Stimulated activated effector memory CD8-positive, alpha-beta T cell treated with anti-CD3 and anti-CD28 coated beads, Interleukin-12 subunit alpha, Interleukin-12 subunit beta, amount 100 ng/mL, for 72 hours (primary cell): ENCODE measurements around the gene OGDH.
"Not testable (repeated sequence)": the region's sequence is repeated elsewhere in the genome, so short reads cannot be mapped to it uniquely, and the experiment has no call there.

Source experiments
- ATAC-seq: fragments of 150-1000 bp; cut with Tn5 transposase; 2 replicates; pipeline ENCODE4 v1.10.0; 2021
- DNase-seq, 2 donors: peaks; one replicate each; pipeline ENCODE4 v3.0.0; 2021 to 2022; ENCODE audit warnings: low spot score in 2 of 2
- H3K27ac Mint-ChIP-seq: one replicate; pipeline ENCODE4 v1.8.0; 2022; ENCODE audit warnings: mild to moderate bottlenecking, mixed read lengths
- H3K36me3 Mint-ChIP-seq: one replicate; pipeline ENCODE4 v1.8.0; 2022; ENCODE audit warnings: mild to moderate bottlenecking, mixed read lengths
- H3K4me1 Mint-ChIP-seq: one replicate; pipeline ENCODE4 v1.8.0; 2022; ENCODE audit warnings: mixed read lengths
- H3K4me3 Mint-ChIP-seq: one replicate; pipeline ENCODE4 v1.8.0; 2022; ENCODE audit warnings: mild to moderate bottlenecking, mixed read lengths
- H3K9me3 Mint-ChIP-seq: one replicate; pipeline ENCODE4 v1.8.0; 2022; ENCODE audit warnings: mixed read lengths

The OGDH gene

DNA sequence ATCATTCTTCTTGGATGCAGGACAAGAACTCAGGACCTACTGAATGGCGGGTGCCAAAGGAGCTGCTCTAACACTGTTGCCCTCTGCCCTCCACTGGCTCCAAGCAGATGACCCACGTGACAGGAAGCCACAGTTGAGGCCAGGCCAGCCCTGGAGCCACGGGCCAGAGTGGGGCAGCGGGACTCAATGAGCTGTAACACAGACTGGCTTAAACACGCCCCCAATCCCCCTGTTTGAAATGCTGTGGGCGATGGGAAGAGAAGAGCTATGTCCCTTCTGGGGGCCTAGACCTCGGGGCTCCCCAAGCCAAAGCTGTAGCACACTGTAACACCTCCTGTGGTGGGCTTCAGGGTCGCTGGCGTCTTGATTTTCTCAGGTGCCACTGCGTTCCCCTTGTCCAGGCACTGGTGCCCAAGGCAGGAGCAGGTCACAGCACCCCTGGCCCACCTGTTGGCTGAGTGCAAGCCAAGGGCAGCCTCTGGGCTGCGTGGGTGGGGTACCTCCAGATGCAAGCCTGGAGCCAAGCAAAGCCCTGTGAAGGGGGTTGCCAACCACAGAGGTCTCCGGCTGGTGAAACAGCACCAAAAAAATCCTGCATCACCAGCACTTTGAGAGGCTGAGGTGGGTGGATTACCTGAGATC lies 123.6 kb downstream of the OGDH start:
- Mint-ChIP-seq H3K27ac (no peak overlapping the region), H3K9me3 (no peaks in the 10 kb centered on the region), H3K4me1 (peaks cover 11% of the 10 kb centered on the region), H3K4me3 (no peak overlapping the region), H3K36me3 (no peaks in the 10 kb centered on the region)
- DNase-seq, result no peak
- ATAC-seq, result no peak

DNA sequence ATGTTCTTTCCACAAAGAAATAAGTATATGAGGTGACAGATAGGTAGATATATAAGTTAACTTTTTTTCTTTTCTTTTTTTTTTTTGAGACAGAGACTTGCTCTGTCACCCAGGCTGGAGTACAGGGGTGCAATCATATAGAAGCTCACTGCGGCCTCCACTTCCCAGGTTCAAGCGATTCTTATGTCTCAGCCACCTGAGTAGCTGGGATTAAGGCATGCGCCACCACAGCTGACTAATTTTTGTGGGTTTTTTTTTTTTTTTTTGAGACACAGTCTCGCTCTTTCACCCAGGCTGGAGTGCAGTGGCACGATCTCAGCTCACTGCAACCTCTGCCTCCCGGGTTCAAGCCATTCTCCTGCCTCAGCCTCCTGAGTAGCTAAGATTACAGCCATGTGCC lies 126.5 kb downstream of the OGDH start:
- H3K36me3 Mint-ChIP-seq, H3K4me3 Mint-ChIP-seq, DNase-seq, H3K9me3 Mint-ChIP-seq, H3K27ac Mint-ChIP-seq, ATAC-seq: not testable (repeated sequence)
- peaks cover 19% of the 10 kb centered on the region for H3K4me1 Mint-ChIP-seq

DNA sequence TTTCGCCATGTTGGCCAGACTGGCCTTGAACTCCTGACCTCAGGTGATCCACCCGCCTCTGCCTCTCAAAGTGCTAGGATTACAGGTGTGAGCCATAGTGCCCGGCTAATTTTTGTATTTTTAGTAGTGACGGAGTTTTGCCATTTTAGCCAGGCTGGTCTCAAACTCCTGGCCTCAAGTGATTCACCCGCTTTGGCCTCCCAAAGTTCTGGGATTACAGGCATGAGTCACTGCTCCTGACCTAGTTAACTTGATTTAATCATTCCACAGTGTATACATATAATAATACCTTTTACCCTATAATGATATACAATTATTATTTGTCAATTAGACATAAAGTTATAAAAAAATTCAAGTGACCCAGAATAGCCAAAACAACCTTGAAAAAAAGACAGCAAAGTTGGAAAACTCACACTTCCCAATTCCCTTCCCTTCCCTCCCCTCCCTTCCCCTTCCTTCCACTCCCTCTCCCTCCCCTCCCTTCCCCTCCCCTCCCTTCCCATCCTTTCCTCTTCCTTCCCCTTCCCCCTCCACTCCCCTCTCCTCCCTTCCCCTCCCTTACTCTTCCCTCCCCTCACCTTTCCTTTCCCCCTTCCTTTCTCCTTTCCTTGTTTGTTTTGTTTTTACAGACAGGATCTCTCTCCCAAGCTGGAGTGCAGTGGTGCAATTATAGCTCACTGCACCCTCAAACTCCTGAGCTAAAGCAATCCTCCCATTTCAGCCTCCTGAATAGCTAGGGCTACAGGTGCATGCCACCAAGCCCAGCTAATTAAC lies 127.5 kb downstream of the OGDH start:
- DNase-seq, result no peak
- Mint-ChIP-seq H3K27ac (no peak overlapping the region), H3K4me1 (peaks cover 19% of the 10 kb centered on the region), H3K9me3 (no peaks in the 10 kb centered on the region), H3K36me3 (no peaks in the 10 kb centered on the region), H3K4me3 (no peak overlapping the region)
- ATAC-seq, result no peak

DNA sequence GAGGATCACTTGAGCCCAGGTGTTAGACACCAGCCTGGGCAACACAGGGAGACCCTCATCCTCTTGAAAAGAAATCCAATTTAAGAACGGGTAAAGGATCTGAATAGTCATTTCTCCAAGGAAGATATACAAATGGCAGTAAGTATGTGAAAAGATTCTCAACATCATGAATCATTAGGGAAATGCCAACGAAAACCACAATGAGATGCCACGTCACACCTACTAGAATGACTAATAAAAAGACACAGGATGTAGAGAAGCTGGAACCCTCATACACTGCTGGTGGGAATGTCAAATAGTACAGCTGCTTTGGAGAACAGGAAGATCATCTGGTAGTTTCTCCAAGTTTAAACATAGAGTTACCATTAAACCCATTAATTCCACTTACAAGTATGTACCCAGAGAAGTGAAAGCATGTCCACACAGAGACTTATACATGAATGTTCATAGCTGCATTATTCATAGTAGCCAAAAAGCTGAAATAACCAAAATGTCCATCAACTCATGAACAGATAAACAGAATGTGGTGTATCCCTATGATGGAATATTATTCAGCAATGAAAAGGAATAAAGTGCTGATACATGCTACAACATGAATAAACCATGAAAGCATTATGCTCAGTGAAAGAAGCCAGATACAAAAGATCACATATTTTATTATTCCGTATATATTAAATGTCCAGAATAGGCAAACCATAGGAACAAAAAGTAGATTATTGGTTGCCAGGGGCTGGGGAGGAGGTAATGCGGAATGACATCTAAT lies 129.2 kb downstream of the OGDH start:
- peak in 1 of 2 donors; percentile 72 for DNase-seq
- ATAC-seq, result peak; percentile 94
- H3K9me3 Mint-ChIP-seq, result no peaks in the 10 kb centered on the region
- H3K4me1 Mint-ChIP-seq, result peaks cover 19% of the 10 kb centered on the region
- peak overlapping the region; percentile 36 for H3K4me3 Mint-ChIP-seq
- H3K36me3 Mint-ChIP-seq, result no peaks in the 10 kb centered on the region
- H3K27ac Mint-ChIP-seq, result peak overlapping the region; percentile 81

DNA sequence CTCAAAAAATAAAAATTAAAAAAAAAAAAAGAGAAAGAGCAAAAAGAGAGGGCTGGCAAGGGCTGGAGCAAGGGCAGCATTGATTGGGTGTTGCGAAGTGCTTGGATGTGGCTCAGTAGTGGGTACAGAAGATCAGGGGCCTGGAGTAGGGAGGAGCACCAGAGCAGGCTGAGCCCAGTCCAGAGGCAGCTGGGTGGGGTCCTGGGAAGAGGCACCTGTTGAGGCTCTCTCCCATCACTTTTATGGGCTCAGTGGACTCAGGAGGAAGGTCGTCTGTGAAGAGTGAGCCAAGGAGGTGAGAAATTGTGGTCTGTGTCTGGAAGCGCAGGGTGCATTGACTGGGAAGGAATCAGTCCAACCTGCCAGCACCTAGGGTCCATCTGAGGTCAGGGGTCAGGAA lies 130.5 kb downstream of the OGDH start:
- DNase-seq (no peak), ATAC-seq (no peak)
- Mint-ChIP-seq H3K4me1 (peaks cover 19% of the 10 kb centered on the region), H3K36me3 (no peaks in the 10 kb centered on the region), H3K9me3 (no peaks in the 10 kb centered on the region), H3K4me3 (no peak overlapping the region), H3K27ac (peak overlapping the region; percentile 61)

DNA sequence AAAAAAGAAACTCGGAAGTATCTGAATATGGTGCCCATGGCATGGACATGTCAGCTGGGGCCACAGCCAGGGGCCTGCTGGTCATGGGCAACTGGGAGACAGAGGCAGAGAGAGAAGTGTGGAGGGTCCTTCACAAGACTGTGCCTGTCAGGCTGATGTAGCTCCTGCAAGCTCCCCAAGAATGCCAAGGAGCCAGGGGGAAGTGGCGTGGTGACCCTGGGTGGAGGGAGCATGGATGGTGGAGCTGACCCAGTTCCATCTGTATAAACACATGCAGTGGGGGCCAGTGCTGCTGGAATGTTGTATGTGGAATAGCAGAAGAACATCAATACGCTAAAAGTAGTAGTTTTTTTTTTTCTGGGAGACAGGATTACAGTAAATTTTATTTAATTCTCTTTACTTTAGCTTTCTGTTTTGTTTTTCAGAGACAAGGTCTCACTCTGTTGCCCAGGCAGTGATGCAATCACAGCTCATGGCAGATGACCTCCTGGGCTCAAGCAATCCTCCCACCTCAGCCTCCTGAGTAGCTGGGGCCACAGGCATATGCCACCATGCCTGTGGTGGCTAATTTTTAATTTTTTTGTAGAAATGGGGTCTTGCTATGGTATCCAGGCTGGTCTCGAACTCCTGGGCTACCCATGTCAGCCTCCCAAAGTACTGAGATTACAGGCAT lies 131.8 kb downstream of the OGDH start:
- H3K9me3 Mint-ChIP-seq, result no peaks in the 10 kb centered on the region
- DNase-seq (no peak), ATAC-seq (no peak)
- H3K36me3 Mint-ChIP-seq, result no peaks in the 10 kb centered on the region
- peaks cover 19% of the 10 kb centered on the region for H3K4me1 Mint-ChIP-seq
- peak overlapping the region; percentile 61 for H3K27ac Mint-ChIP-seq
- no peak overlapping the region for H3K4me3 Mint-ChIP-seq

DNA sequence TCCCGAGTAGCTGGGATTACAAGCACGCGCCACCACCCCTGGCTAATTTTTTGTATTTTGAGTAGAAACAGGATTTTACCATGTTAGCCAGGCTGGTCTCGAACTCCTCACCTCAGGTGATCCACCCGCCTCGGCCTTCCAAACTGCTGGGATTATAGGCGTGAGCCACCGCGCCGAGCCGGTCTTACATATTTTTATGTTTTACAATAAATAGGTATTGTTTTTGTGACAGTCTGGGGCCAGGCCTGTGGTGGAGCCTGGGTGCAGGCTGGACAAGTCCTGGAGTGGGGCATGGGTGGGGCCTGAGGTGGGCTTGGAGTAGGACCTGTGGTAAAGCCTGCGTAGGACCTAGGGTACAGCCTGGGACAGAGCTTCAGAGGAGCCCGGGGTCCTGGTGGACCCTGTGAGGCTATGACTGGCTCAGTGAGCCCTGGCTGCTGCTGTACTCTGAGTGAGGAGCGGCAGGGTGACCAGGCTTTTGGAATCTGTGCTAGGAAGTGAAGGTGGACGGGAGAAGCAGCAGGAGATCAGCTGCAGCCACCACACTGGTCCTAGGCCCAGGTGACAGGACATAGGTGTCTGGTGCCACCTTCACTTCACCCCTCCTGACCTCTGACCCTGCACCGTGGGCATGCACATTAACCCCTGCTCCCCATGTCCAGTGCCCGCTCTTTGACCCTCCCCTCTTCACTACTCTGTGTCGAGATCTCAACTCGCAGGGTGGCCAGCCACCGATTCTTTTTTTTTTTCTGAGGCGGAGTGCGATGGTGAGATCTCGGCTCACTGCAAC lies 132.6 kb downstream of the OGDH start:
- no peaks in the 10 kb centered on the region for H3K9me3 Mint-ChIP-seq
- H3K4me3 Mint-ChIP-seq, result no peak overlapping the region
- peaks cover 24% of the 10 kb centered on the region for H3K4me1 Mint-ChIP-seq
- ATAC-seq, result no peak
- no peaks in the 10 kb centered on the region for H3K36me3 Mint-ChIP-seq
- DNase-seq, result no peak
- H3K27ac Mint-ChIP-seq, result no peak overlapping the region

DNA sequence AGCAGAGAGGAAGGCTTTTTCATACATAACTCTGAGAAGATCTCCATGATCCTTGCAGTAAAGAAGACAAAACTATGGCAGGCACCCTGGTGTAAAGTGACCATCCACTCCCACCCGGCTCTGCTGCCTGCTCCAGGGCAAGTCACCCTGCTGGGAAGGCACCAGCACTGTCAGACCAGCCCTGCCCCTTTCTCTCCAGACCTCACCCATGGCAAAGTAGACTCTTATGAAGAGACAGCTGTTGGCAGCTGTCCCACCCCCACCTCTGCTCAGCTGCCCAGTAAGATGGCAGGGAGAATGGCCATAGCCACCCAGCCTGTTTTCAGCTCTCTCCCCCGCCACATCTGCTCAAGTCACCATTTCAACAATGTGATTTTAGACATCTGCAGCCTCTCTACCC lies 133.6 kb downstream of the OGDH start:
- DNase-seq (no peak), ATAC-seq (no peak)
- Mint-ChIP-seq H3K36me3 (no peaks in the 10 kb centered on the region), H3K4me3 (no peak overlapping the region), H3K4me1 (peaks cover 14% of the 10 kb centered on the region), H3K9me3 (no peaks in the 10 kb centered on the region), H3K27ac (no peak overlapping the region)

DNA sequence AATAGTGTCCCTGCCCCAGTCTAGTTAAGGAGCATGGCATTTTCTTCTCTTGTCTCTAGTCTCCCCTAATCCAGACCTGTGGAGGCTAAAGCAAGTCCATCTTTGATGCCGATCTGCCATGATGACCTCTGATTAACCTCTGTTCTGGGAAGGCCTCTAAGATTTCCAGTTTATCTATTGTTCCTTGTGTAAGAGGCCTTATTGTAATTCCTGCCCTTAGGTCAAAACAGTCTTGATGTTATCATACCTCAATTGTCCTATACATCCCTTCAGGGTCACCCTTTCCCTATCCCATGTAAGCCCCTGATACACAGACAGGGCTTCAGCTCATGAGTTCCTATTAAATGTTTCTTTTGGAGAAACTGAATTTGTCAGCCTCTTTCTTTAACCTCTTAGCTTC lies 137.3 kb downstream of the OGDH start:
- no peaks in the 10 kb centered on the region for H3K9me3 Mint-ChIP-seq

DNA sequence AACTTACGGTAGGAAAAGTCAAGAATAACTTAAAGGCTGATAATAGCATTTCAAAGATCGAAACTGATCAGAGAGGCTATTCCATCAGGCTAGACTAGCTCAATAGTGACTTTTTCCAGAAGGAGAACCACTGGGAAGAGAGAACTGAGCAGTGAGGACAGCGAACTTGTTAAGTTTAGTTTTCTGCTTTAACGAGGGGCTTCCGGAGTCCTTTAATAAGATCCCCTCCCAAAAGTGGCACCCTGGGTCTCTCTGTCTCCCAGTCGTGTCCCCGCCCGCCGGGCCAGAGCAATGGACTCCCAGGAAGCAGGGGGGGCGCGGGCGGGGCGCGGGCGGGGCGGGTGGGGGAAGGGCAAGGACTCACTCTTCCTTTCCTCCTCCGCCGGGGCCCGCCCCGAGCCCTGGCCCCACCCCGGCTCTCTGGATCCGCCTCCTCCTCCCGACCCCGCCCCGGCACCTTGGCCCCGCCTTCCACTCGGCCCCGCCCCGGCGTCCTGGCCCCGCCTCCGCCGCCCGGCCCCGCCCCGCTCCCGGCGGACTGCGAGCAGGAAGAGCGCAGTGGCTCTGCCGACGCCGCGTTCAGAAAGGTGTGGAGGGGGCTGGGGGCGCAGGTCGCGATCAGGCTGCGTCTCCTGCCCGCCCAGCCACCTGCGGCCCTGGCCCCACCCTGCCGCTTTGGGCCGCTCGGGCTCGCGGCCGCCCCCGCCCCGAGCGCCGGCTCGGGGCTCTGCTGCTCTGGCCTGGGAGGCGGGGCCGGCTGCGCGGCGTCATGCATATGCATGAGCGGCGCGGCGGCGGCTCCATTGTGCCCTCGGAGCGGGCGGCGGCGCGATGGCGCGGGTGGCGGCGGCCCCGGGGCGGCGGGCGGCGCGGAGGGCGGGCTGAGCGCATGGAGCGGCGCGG lies 141.9 kb downstream of the OGDH start, which contains the start of gene ZMIZ2:
Gene ZMIZ2 (plus strand): TSS at position 803 of the 903 bp plus-strand sequence. CDS start 7,403 bp downstream, outside the sequence.
- Mint-ChIP-seq H3K4me3 (peak within 1 kb of the TSS; percentile 93), H3K9me3 (no peaks in the 10 kb centered on the region), H3K4me1 (peaks cover 43% of the 10 kb centered on the region), H3K36me3 (peaks cover 33% of the 10 kb centered on the region), H3K27ac (peak within 1 kb of the TSS; percentile 96)
- ATAC-seq (peak; percentile 91), DNase-seq (peak; percentile 97 to 99)

More for the DNA sequence above, 137.3 kb downstream of the OGDH start:
- DNase-seq (no peak), ATAC-seq (no peak)
- no peak overlapping the region for H3K4me3 Mint-ChIP-seq
- H3K27ac Mint-ChIP-seq, result no peak overlapping the region
- peaks cover 6% of the 10 kb centered on the region for H3K36me3 Mint-ChIP-seq
- H3K4me1 Mint-ChIP-seq, result peaks cover 13% of the 10 kb centered on the region

DNA sequence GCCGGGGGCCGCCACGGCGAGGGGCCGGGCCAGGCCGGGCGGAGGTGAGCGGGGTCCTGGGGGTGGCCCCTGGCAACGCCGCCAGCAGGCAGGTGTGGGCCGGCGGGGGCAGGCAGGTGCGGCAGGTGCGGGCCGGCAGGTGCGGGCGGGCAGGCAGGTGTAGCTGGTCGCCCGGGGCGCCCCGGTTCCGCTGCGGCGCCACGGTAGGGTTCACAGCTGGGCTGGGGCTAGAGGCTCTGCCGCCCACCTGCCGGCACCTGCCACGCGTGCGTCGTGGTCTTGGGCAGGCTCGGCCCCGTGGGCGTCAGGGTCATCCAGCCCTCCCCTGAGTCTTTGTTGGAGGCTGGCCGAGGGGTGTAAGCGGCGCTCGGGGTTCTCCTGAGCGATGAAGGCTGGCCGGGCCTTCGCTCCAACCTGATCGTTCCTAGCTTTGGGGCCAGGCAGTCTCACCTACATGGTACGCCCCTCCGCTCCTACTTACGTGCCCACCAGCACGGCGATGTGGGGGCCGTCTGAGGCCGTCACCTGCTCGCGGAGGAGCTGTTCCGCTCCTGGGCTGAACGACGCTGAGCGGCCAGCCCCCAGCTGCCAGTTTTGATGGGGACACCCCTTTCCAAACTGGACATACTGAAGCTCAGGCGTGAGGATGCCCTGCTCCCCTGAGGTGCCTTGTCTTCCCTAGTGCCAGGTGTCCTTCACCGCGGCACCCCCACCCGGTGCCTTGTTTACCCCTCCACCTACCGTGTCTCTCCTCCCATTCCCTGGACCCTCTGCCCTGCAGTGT lies 142.7 kb downstream of the OGDH start:
- H3K4me3 Mint-ChIP-seq, result peak overlapping the region; percentile 93
- H3K9me3 Mint-ChIP-seq, result no peaks in the 10 kb centered on the region
- H3K36me3 Mint-ChIP-seq, result peaks cover 38% of the 10 kb centered on the region
- ATAC-seq, result peak; percentile 22
- H3K27ac Mint-ChIP-seq, result peak overlapping the region; percentile 96
- H3K4me1 Mint-ChIP-seq, result peaks cover 38% of the 10 kb centered on the region
- peak in 1 of 2 donors; percentile 66 for DNase-seq

DNA sequence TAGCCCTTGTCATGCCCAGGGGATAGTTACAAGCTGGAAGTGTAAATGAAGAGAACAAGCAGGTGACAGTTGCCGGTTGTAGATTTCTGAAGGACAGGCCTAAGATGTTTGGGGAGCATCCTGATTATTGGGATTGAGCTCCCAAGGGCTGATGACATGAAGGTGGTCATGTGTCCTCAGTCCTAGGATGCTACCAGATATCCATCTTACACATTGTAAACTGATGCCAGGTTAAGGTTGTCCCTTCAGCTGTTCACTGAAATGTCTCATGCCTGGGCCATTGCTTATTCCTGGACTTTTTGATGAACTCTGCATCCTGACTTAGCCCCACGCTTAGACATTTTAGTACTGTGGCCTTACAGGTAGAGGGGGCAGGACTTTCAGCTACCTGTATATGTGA lies 143.6 kb downstream of the OGDH start:
- Mint-ChIP-seq H3K9me3 (no peaks in the 10 kb centered on the region), H3K36me3 (peaks cover 43% of the 10 kb centered on the region), H3K4me1 (peaks cover 47% of the 10 kb centered on the region), H3K4me3 (peak overlapping the region; percentile 93), H3K27ac (peak overlapping the region; percentile 96)
- DNase-seq (no peak), ATAC-seq (no peak)

DNA sequence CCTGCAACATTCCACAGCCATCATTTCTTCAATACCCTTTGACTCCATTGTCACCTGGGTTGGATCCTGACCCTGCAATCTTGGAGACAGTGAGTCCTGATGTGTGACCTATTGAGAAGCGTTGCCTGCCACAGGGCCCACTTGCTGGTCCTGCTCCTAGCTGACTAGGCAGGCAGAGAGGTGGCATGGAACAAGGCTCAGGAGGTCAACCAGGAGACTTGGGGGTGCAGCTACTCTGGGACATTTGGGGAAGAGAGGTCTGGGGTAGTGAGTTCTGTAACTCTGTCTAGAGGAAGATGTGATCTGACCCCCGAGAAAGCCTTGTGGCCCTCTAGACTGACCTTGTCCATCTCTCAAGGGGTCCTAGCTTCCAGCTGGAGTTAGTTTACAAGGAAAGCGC lies 144.0 kb downstream of the OGDH start:
- Mint-ChIP-seq H3K4me3 (peak overlapping the region; percentile 93), H3K9me3 (no peaks in the 10 kb centered on the region), H3K36me3 (peaks cover 43% of the 10 kb centered on the region), H3K27ac (peak overlapping the region; percentile 80), H3K4me1 (peaks cover 51% of the 10 kb centered on the region)
- DNase-seq (no peak), ATAC-seq (no peak)
